ENCODE measurements around the gene HCST. TPM values are rescaled to one million over a fixed set of nuclear protein-coding genes. Genes with fewer than 3 reads are reported as not detected.

Gene HCST
- total RNA-seq, 1 experiment from 2014 or later, result not detected

GRCh38 chr19:35931161-35931873, 29.0 kb downstream of the HCST start:
- DNase-seq (peak; percentile 98), ATAC-seq (peak; percentile 96)
- Histone ChIP-seq H3K27ac (ENCODE audit: low read length) (no peak overlapping the region), H3F3A (ENCODE audit: low read length, unreplicated experiment) (no peaks in the 10 kb centered on the region), H3K79me2 (ENCODE audit: low read length) (no peaks in the 10 kb centered on the region), H3K9me2 (replicated peaks; ENCODE audit: low read length) (no peaks in the 10 kb centered on the region), H3K27me3 (ENCODE audit: low read length) (no peaks in the 10 kb centered on the region), H3K9me3 (ENCODE audit: low read length) (no peaks in the 10 kb centered on the region), H3K4me2 (ENCODE audit: low read length) (peak overlapping the region; percentile 92), H3K9ac (ENCODE audit: low read length) (peak overlapping the region; percentile 49), H4K20me1 (ENCODE audit: low read length) (no peaks in the 10 kb centered on the region), H3K36me3 (ENCODE audit: low read depth, low read length) (no peaks in the 10 kb centered on the region; the same call in 1 of the 2 replicates), H3K4me1 (ENCODE audit: insufficient read depth, low read length) (peaks cover 9% of the 10 kb centered on the region), H2AFZ (ENCODE audit: low read length) (peak overlapping the region; percentile 93), H3K4me3 (ENCODE audit: low read length) (peak overlapping the region; percentile 64)
- no TSS peak for BruUV-seq (replicated peaks)
- POLR2A ChIA-PET (ENCODE audit: unreplicated experiment), result no interaction called here
- CTCF ChIA-PET, result interaction anchor here (0.6 to 0.7 kb wide), 5 partner anchors 30 to 361 kb away, joined by 3 to 7 read pairs (median 3); partner anchors contain the start of gene POLR2I
- intact Hi-C loops (cut with micrococcal nuclease), result loop anchor here (1.0 to 10.0 kb wide), 5 partner anchors 33 to 217 kb away; partner anchors contain the start of genes KMT2B, LIN37, THAP8 and WDR62
- no peak for TF ChIP-seq EZH2phosphoT487 (IDR thresholded peaks at IDR 0.05; ENCODE audit: borderline replicate concordance, low read length)
- peak; percentile 81 for TF ChIP-seq CTCF (conservative IDR thresholded peaks at IDR 0.05; ENCODE audit: low read depth, low read length)

GRCh38 chr19:35931874-35932202, 29.5 kb downstream of the HCST start:
- peak overlapping the region; percentile 12; the same call in 1 of the 2 replicates for H3K4me3 ChIP-seq (ENCODE audit: low read length)

GRCh38 chr19:35932291-35932936, 30.1 kb downstream of the HCST start:
- DNase-seq, result peak; percentile 16
- Histone ChIP-seq H3K27me3 (ENCODE audit: low read length) (no peaks in the 10 kb centered on the region), H3K4me3 (ENCODE audit: low read length) (no peak overlapping the region; the same call in 1 of the 2 replicates), H2AFZ (ENCODE audit: low read length) (peak overlapping the region; percentile 77; the same call in 1 of the 2 replicates), H3K9ac (ENCODE audit: low read length) (no peak overlapping the region), H4K20me1 (ENCODE audit: low read length) (no peaks in the 10 kb centered on the region), H3K4me1 (ENCODE audit: insufficient read depth, low read length) (peaks cover 15% of the 10 kb centered on the region), H3K9me3 (ENCODE audit: low read length) (no peaks in the 10 kb centered on the region), H3K27ac (ENCODE audit: low read length) (no peak overlapping the region), H3F3A (ENCODE audit: low read length, unreplicated experiment) (no peaks in the 10 kb centered on the region), H3K4me2 (ENCODE audit: low read length) (peak overlapping the region; percentile 58; the same call in 1 of the 2 replicates), H3K79me2 (ENCODE audit: low read length) (peaks cover 7% of the 10 kb centered on the region; the same call in 1 of the 2 replicates), H3K9me2 (replicated peaks; ENCODE audit: low read length) (no peaks in the 10 kb centered on the region), H3K36me3 (ENCODE audit: low read depth, low read length) (no peaks in the 10 kb centered on the region; the same call in 1 of the 2 replicates)
- intact Hi-C loops (cut with micrococcal nuclease), result loop anchor here (10.0 kb wide), 2 partner anchors 122 to 218 kb away; partner anchors contain the start of genes KMT2B, THAP8 and WDR62
- no TSS peak for BruUV-seq (replicated peaks)
- POLR2A ChIA-PET (ENCODE audit: unreplicated experiment), result interaction anchor here (0.6 kb wide), 1 partner anchor 50 kb away, joined by 4 read pairs; no protein-coding TSS in a partner anchor
- no peak for ATAC-seq
- TF ChIP-seq EZH2phosphoT487 (IDR thresholded peaks at IDR 0.05; ENCODE audit: borderline replicate concordance, low read length), result no peak
- TF ChIP-seq EZH2 (IDR thresholded peaks at IDR 0.05; ENCODE audit: low read length, unreplicated experiment), result no peak
- CTCF ChIA-PET, result interaction anchor here (1.0 kb wide), 1 partner anchor 50 kb away, joined by 6 read pairs; no protein-coding TSS in a partner anchor

More at GRCh38 chr19:35931874-35932202, 29.5 kb downstream of the HCST start:
- POLR2A ChIA-PET (ENCODE audit: unreplicated experiment), result interaction anchor here (0.6 kb wide), 1 partner anchor 50 kb away, joined by 4 read pairs; no protein-coding TSS in a partner anchor
- H3K27ac ChIP-seq (ENCODE audit: low read length), result no peak overlapping the region
- no peaks in the 10 kb centered on the region for H4K20me1 ChIP-seq (ENCODE audit: low read length)
- peaks cover 3% of the 10 kb centered on the region; the same call in 1 of the 2 replicates for H3K79me2 ChIP-seq (ENCODE audit: low read length)
- peaks cover 12% of the 10 kb centered on the region for H3K4me1 ChIP-seq (ENCODE audit: insufficient read depth, low read length)
- BruUV-seq (replicated peaks), result no TSS peak
- H3F3A ChIP-seq (ENCODE audit: low read length, unreplicated experiment), result no peaks in the 10 kb centered on the region
- peak overlapping the region; percentile 58 for H3K4me2 ChIP-seq (ENCODE audit: low read length)
- peak overlapping the region; percentile 77 for H2AFZ ChIP-seq (ENCODE audit: low read length)
- H3K9ac ChIP-seq (ENCODE audit: low read length), result no peak overlapping the region
- no peak for TF ChIP-seq EZH2 (IDR thresholded peaks at IDR 0.05; ENCODE audit: low read length, unreplicated experiment)
- ATAC-seq (peak; percentile 1; the same call in 1 of the 2 replicates), DNase-seq (no peak)
- H3K9me3 ChIP-seq (ENCODE audit: low read length), result no peaks in the 10 kb centered on the region
- intact Hi-C loops (cut with micrococcal nuclease), result loop anchor here (1.0 to 10.0 kb wide), 5 partner anchors 33 to 217 kb away; partner anchors contain the start of genes KMT2B, LIN37, THAP8 and WDR62
- H3K9me2 ChIP-seq (replicated peaks; ENCODE audit: low read length), result no peaks in the 10 kb centered on the region
- H3K36me3 ChIP-seq (ENCODE audit: low read depth, low read length), result no peaks in the 10 kb centered on the region; the same call in 1 of the 2 replicates
- CTCF ChIA-PET, result interaction anchor here (1.0 kb wide), 1 partner anchor 50 kb away, joined by 6 read pairs; no protein-coding TSS in a partner anchor
- H3K27me3 ChIP-seq (ENCODE audit: low read length), result no peaks in the 10 kb centered on the region
